ENCODE measurements around the gene ATP4A.
A peak's percentile ranks its signal among the peaks of the same experiment; 100 is the strongest.

Gene ATP4A

GRCh38 chr19:35557539-35558399 lies 5.7 kb downstream of the ATP4A start:
- peak overlapping the region; percentile 45 for H3K4me3 ChIP-seq (ENCODE audit: low read depth, low read length)

GRCh38 chr19:35556846-35557538 lies 6.5 kb downstream of the ATP4A start:
- no peak for DNase-seq (ENCODE audit: low read depth, low spot score)
- CTCF ChIA-PET, result interaction anchor here (0.8 to 5.9 kb wide), 9 partner anchors 9 to 159 kb away, joined by 3 to 44 read pairs (median 4); no protein-coding TSS in a partner anchor
- no peak overlapping the region for H3K4me3 ChIP-seq (ENCODE audit: low read depth, low read length)
- TF ChIP-seq CTCF (IDR thresholded peaks at IDR 0.05; ENCODE audit: insufficient read depth, low read length, missing control alignments), result no peak
- POLR2A ChIA-PET, result no interaction called here

More at GRCh38 chr19:35557539-35558399, 5.7 kb downstream of the ATP4A start:
- ChIA-PET POLR2A (no interaction called here), CTCF (interaction anchor here (2.6 to 5.9 kb wide), 3 partner anchors 9 to 47 kb away, joined by 9 to 44 read pairs (median 9); no protein-coding TSS in a partner anchor)
- no peak for DNase-seq (ENCODE audit: low read depth, low spot score)
- no peak for TF ChIP-seq CTCF (IDR thresholded peaks at IDR 0.05; ENCODE audit: insufficient read depth, low read length, missing control alignments)

- DNase-seq (ENCODE audit: low read depth, low spot score), result no peak
- POLR2A ChIA-PET, result no interaction called here
- no peak overlapping the region for H3K4me3 ChIP-seq (ENCODE audit: low read depth, low read length)
- CTCF ChIA-PET, result interaction anchor here (0.7 to 5.9 kb wide), 12 partner anchors 8 to 164 kb away, joined by 3 to 44 read pairs (median 4); no protein-coding TSS in a partner anchor
- no peak for TF ChIP-seq CTCF (IDR thresholded peaks at IDR 0.05; ENCODE audit: insufficient read depth, low read length, missing control alignments)
Measured at GRCh38 chr19:35556025-35556590, 7.3 kb downstream of the ATP4A start.

- ChIA-PET CTCF (interaction anchor here (0.7 to 5.9 kb wide), 10 partner anchors 7 to 165 kb away, joined by 3 to 44 read pairs (median 4); no protein-coding TSS in a partner anchor), POLR2A (no interaction called here)
- no peak overlapping the region for H3K4me3 ChIP-seq (ENCODE audit: low read depth, low read length)
- no peak for DNase-seq (ENCODE audit: low read depth, low spot score)
- TF ChIP-seq CTCF (IDR thresholded peaks at IDR 0.05; ENCODE audit: insufficient read depth, low read length, missing control alignments), result peak; percentile 41
Measured at GRCh38 chr19:35555301-35556005, 8.0 kb downstream of the ATP4A start.

- CTCF ChIA-PET, result no interaction called here
- POLR2A ChIA-PET, result no interaction called here
- no peak for DNase-seq (ENCODE audit: low read depth, low spot score)
- TF ChIP-seq CTCF (IDR thresholded peaks at IDR 0.05; ENCODE audit: insufficient read depth, low read length, missing control alignments), result no peak
- no peak overlapping the region for H3K4me3 ChIP-seq (ENCODE audit: low read depth, low read length)
Measured at GRCh38 chr19:35554076-35554475, 9.4 kb downstream of the ATP4A start.
